ENCODE results near the gene RNF103. TPM values are rescaled to one million over a fixed set of nuclear protein-coding genes. Genes with fewer than 3 reads are reported as not detected.

The RNF103 gene
- total RNA-seq, 1 donor from 2014 or later: 41.2 TPM

DNA sequence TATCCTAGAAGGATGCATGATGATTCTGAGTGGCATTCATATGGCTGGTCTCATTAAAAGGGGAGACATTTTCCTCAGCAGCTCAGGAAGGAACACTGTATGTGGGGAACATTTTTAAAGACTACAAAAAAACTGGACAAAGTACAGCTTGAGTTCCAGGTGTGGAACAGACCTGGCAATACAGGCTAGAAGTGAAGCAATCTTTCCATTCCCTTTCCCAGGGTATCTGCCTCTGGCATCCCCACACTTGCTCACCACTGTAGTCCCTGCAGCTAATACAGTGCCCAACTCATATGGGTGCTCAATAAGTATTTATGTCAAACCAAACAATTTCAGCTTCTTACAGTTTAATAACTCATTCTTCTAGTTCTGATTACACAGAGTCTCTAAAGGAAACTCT, 8.1 kb downstream of the RNF103 start:
- H3K9me3 Mint-ChIP-seq: no peaks in the 10 kb centered on the region
- no peak for DNase-seq (ENCODE audit: low spot score in 2 of 2, unreplicated experiment in 2 of 2)
- peaks cover 42% of the 10 kb centered on the region for H3K36me3 Mint-ChIP-seq
- H3K27ac Mint-ChIP-seq: no peak overlapping the region
- no peak for TF ChIP-seq CTCF (IDR thresholded peaks at IDR 0.05; ENCODE audit: unreplicated experiment)
- H3K4me3 Mint-ChIP-seq: no peak overlapping the region
- H3K4me1 Mint-ChIP-seq: peaks cover 5% of the 10 kb centered on the region
- H3K27me3 Mint-ChIP-seq (ENCODE audit: low read depth): no peaks in the 10 kb centered on the region

GRCh38 chr2:86613515-86613914, 10.2 kb downstream of the RNF103 start:
- H3K27me3 Mint-ChIP-seq (ENCODE audit: low read depth): no peaks in the 10 kb centered on the region
- no peak overlapping the region for H3K4me3 Mint-ChIP-seq
- no peaks in the 10 kb centered on the region for H3K9me3 Mint-ChIP-seq
- H3K4me1 Mint-ChIP-seq: no peaks in the 10 kb centered on the region
- no peak for TF ChIP-seq CTCF (IDR thresholded peaks at IDR 0.05; ENCODE audit: unreplicated experiment)
- peaks cover 44% of the 10 kb centered on the region for H3K36me3 Mint-ChIP-seq
- DNase-seq (ENCODE audit: low spot score in 2 of 2, unreplicated experiment in 2 of 2): no peak
- H3K27ac Mint-ChIP-seq: no peak overlapping the region

GRCh38 chr2:86610871-86611270, 12.8 kb downstream of the RNF103 start:
- Mint-ChIP-seq H3K4me3 (no peak overlapping the region), H3K9me3 (no peaks in the 10 kb centered on the region), H3K27ac (no peak overlapping the region), H3K4me1 (no peaks in the 10 kb centered on the region), H3K36me3 (peaks cover 44% of the 10 kb centered on the region), H3K27me3 (ENCODE audit: low read depth) (no peaks in the 10 kb centered on the region)
- DNase-seq (ENCODE audit: low spot score in 2 of 2, unreplicated experiment in 2 of 2): no peak
- TF ChIP-seq CTCF (IDR thresholded peaks at IDR 0.05; ENCODE audit: unreplicated experiment): no peak

DNA sequence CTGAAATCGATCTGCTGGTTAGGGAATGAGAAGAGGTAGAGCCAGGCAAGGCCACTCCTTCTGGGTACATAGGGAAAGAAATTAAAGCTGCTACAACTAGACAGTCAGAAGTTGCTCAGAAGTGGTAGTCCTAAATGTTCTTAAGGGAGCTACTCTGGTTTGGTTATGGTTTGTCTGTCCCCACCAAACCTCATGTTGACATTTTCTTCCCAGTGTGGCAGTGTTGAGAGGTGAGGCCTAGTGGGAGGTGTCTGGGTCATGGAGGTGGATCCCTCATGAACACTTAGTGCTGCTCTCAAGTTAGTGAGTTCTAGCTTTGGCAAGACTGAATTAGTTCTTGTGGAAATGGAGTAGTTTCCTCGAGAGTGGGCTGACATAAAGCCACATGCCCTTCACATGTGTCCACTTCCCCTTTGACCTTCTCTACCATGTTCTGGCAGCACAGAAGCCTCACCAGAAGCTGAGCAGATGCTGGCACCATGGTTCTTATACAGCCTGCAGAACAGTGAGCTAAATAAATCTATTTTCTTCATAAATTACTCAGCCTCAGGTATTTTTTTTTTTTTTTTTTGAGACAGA, 14.7 kb downstream of the RNF103 start:
- Mint-ChIP-seq H3K36me3 (peaks cover 56% of the 10 kb centered on the region), H3K4me1 (no peaks in the 10 kb centered on the region), H3K4me3 (no peak overlapping the region), H3K27me3 (ENCODE audit: low read depth) (no peaks in the 10 kb centered on the region), H3K27ac (no peak overlapping the region), H3K9me3 (no peaks in the 10 kb centered on the region)
- no peak for DNase-seq (ENCODE audit: low spot score in 2 of 2, unreplicated experiment in 2 of 2)
- no peak for TF ChIP-seq CTCF (IDR thresholded peaks at IDR 0.05; ENCODE audit: unreplicated experiment)

DNA sequence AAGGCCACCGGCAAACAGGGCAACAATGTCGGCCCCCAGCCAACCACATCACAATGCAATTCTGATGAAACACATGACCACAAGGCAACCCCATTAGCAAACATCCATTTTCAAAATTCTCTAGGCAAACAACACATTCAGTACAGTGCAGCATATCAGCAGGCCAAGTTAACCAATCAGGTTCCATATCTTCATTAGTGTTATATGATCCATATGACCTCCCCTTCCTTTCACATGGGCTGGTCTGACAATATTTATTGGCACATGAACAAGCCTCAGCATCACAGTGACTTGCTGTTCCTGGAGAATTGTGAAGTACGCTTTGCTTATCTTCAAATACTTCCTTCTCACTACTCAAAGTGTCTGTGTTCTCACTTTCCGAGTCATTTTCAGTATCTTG, 19.8 kb downstream of the RNF103 start:
- H3K36me3 Mint-ChIP-seq: peaks cover 38% of the 10 kb centered on the region
- no peak for DNase-seq (ENCODE audit: low spot score in 2 of 2, unreplicated experiment in 2 of 2)
- H3K4me3 Mint-ChIP-seq: no peak overlapping the region
- no peaks in the 10 kb centered on the region for H3K4me1 Mint-ChIP-seq
- no peaks in the 10 kb centered on the region for H3K27me3 Mint-ChIP-seq (ENCODE audit: low read depth)
- no peak overlapping the region for H3K27ac Mint-ChIP-seq
- no peak for TF ChIP-seq CTCF (IDR thresholded peaks at IDR 0.05; ENCODE audit: unreplicated experiment)
- no peaks in the 10 kb centered on the region for H3K9me3 Mint-ChIP-seq

DNA sequence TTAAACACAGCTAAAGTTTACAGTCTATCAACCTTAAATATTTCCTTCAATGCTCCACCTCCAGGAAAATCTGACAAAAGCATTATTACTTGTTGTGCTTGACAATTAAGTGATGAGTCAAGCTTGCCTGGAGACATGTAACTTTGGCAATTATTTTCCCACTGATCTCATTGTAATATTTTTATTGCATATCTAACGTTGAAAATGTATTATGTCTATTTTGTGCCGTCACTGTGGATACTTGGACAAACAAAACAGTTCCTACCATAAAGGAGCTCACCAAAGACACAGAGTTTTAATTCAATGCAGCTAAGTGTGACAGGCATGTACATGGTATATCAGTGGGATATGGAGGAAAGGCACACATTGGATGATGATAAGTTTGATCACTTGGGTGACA, 24.7 kb downstream of the RNF103 start:
- Mint-ChIP-seq H3K27me3 (ENCODE audit: low read depth) (no peaks in the 10 kb centered on the region), H3K4me3 (no peak overlapping the region), H3K36me3 (peaks cover 12% of the 10 kb centered on the region), H3K4me1 (peaks cover 2% of the 10 kb centered on the region), H3K27ac (no peak overlapping the region), H3K9me3 (no peaks in the 10 kb centered on the region)
- no peak for DNase-seq (ENCODE audit: low spot score in 2 of 2, unreplicated experiment in 2 of 2)
- TF ChIP-seq CTCF (IDR thresholded peaks at IDR 0.05; ENCODE audit: unreplicated experiment): no peak
